Testis (tissue), 2 donors: Measurements from ENCODE around the gene GEMIN7.

ENCODE experiments used
- POLR2A ChIP-seq: fragments of 450-650 bp; IDR thresholded peaks from one replicate; pipeline ENCODE4 v1.6.1; 2017; ENCODE audit warnings: antibody characterized with exemption, mild to moderate bottlenecking, moderate library complexity
- TF ChIP-seq, protein P1 (sequence below), 3 experiments: fragments of 450-650 bp in 2 of 3; fragments of 200-600 bp in 1 of 3; sonication (generic) in 1 of 3; IDR thresholded peaks; one replicate each; pipeline ENCODE4 v1.5.1; 2016 to 2019; ENCODE audit warnings: antibody characterized with exemption in 3 of 3, mild to moderate bottlenecking in 2 of 3, moderate library complexity in 1 of 3

- TF ChIP-seq, protein P1, sequence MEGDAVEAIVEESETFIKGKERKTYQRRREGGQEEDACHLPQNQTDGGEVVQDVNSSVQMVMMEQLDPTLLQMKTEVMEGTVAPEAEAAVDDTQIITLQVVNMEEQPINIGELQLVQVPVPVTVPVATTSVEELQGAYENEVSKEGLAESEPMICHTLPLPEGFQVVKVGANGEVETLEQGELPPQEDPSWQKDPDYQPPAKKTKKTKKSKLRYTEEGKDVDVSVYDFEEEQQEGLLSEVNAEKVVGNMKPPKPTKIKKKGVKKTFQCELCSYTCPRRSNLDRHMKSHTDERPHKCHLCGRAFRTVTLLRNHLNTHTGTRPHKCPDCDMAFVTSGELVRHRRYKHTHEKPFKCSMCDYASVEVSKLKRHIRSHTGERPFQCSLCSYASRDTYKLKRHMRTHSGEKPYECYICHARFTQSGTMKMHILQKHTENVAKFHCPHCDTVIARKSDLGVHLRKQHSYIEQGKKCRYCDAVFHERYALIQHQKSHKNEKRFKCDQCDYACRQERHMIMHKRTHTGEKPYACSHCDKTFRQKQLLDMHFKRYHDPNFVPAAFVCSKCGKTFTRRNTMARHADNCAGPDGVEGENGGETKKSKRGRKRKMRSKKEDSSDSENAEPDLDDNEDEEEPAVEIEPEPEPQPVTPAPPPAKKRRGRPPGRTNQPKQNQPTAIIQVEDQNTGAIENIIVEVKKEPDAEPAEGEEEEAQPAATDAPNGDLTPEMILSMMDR (IDR thresholded peaks at IDR 0.05), result no peak
- no peak for TF ChIP-seq POLR2A
Measured at GRCh38 chr19:45125360-45125759, 46.3 kb downstream of the GEMIN7 start.
